Ovary (tissue), 9 donors: ENCODE data around the gene VIPAS39. TPM values are rescaled to one million over a fixed set of nuclear protein-coding genes. Genes with fewer than 3 reads are reported as not detected.
A peak's percentile ranks its signal among the peaks of the same experiment; 100 is the strongest.

Experiments
- DNase-seq, 5 donors: peaks; one replicate each; pipeline ENCODE4 v3.0.0-alpha.2; 2019 to 2020
- H3K27ac ChIP-seq, 2 donors: fragments of 200-600 bp; one replicate each; pipeline versions ENCODE4 v1.5.1 to v1.8.0; 2019 to 2022
- H3K27me3 ChIP-seq: fragments of 200-600 bp; one replicate; pipeline ENCODE4 v1.8.0; 2022
- H3K36me3 ChIP-seq: fragments of 200-600 bp; sonication (generic); one replicate; pipeline ENCODE4 v1.5.1; 2019
- H3K4me1 ChIP-seq: one replicate; pipeline ENCODE4 v1.8.1; 2013; ENCODE audit warnings: mild to moderate bottlenecking, moderate library complexity; ENCODE audit not compliant: insufficient read depth
- H3K4me3 ChIP-seq: fragments of 200-600 bp; sonication (generic); one replicate; pipeline ENCODE4 v1.5.1; 2017
- H3K9me3 ChIP-seq, 2 donors: fragments of 200-600 bp in 1 of 2; sonication (generic) in 1 of 2; one replicate each; pipeline versions ENCODE4 v1.5.1 to v1.8.1; 2013 to 2019; ENCODE audit warnings: mild to moderate bottlenecking in 1 of 2, moderate library complexity in 1 of 2
- CTCF ChIP-seq, 3 donors: fragments of 450-650 bp in 2 of 3; fragments of 200-600 bp in 1 of 3; IDR thresholded peaks; one replicate each; pipeline versions ENCODE4 v1.5.1 to v1.8.0; 2016 to 2022; ENCODE audit warnings: antibody characterized with exemption in 3 of 3, mild to moderate bottlenecking in 1 of 3
- EP300 ChIP-seq: sonication (generic); formaldehyde crosslinking; IDR thresholded peaks from one replicate; pipeline ENCODE4 v1.6.1; 2017; ENCODE audit warnings: antibody characterized with exemption
- POLR2A ChIP-seq: fragments of 450-650 bp; IDR thresholded peaks from one replicate; pipeline ENCODE4 v1.6.1; 2017; ENCODE audit warnings: antibody characterized with exemption, mild to moderate bottlenecking, moderate library complexity
- WGBS, 3 donors: extraction: QIAGEN DNeasy Blood & Tissue Kit in 1 of 3; methylation state at CpG; one replicate each; pipeline versions ENCODE4 v1.1.5 to v1.1.7; 2013 to 2017; 5-methylcytosine and 5-hydroxymethylcytosine counted together
- intact Hi-C, 4 donors: fragments of 100-400 bp; cut with DNase I; formaldehyde crosslinking; loops; one replicate each; pipeline versions ENCODE4 v1.11.0 to v1.15.1; 2022 to 2023
- polyA plus RNA-seq, 2 donors: library from polyadenylated mRNA; stranded (reverse); fragments of 200-250 nt in 1 of 2; fragments of 350-450 nt in 1 of 2; fragmentation: Illumina TruSeq in 1 of 2; extraction: RNeasy Lipid Tissue Mini Kit (QIAGEN cat#74804) in 1 of 2; gene quantifications; one replicate each; pipeline ENCODE4 v1.2.3, GENCODE V29; 2013 to 2014
- total RNA-seq, 7 donors: library from RNA; depleted of rRNA in 2 of 7; stranded (reverse); fragments of >200 nt in 2 of 7; fragmentation: NEBNext Ultra II Directional in 3 of 7; extraction: Animal tissue kit (Norgen Biotek cat#: 25700) in 3 of 7; gene quantifications; one replicate each; pipeline versions ENCODE4 v1.1.0 to v1.2.4, GENCODE V29; 2016 to 2023
- donor health status: DM: no; HTN: no; CAD: no; lungs with moderate emphysema.
- donor health status: DM: no; HTN: no; CAD: no.
- donor health status: Bipolar disorder and iron deficiency.
- donor health status: DM: yes; HTN: yes; CAD: no.
- donor health status: DM: no; HTN: no; CAD: no.
- donor health status: DM: yes; HTN: yes; CAD: no.

The VIPAS39 gene
- total and polyA plus RNA-seq, 9 donors, result 10.7 to 47.0 (median 16.3) TPM

- no peaks in the 10 kb centered on the region for H3K36me3 ChIP-seq
- intact Hi-C loops, result no loop called here
- H3K4me1 ChIP-seq, result peaks cover 1% of the 10 kb centered on the region
- H3K27ac ChIP-seq, result no peak overlapping the region
- no peak for TF ChIP-seq CTCF (IDR thresholded peaks at IDR 0.05)
- no peak for TF ChIP-seq EP300
- no peak for TF ChIP-seq POLR2A
- no peaks in the 10 kb centered on the region for H3K27me3 ChIP-seq
- H3K9me3 ChIP-seq, result no peaks in the 10 kb centered on the region
- 50 to 59% (median 50%) methylated on average over 3 of the region's 3 CpGs for WGBS, 3 donors
- no peak overlapping the region for H3K4me3 ChIP-seq
- DNase-seq, result no peak
Observed at GRCh38 chr14:77409131-77409533, 48.3 kb downstream of the VIPAS39 start.

- no peak for DNase-seq
- TF ChIP-seq CTCF (IDR thresholded peaks at IDR 0.05), result no peak
- TF ChIP-seq POLR2A, result no peak
- TF ChIP-seq EP300, result no peak
- WGBS, 3 donors, result 53 to 64% (median 62%) methylated on average over 2 of the region's 2 CpGs
- Histone ChIP-seq H3K4me3 (no peak overlapping the region), H3K27ac (no peak overlapping the region), H3K4me1 (peaks cover 1% of the 10 kb centered on the region), H3K9me3 (no peaks in the 10 kb centered on the region), H3K27me3 (no peaks in the 10 kb centered on the region), H3K36me3 (no peaks in the 10 kb centered on the region)
- intact Hi-C loops, result no loop called here
Observed at GRCh38 chr14:77407158-77407557, 50.2 kb downstream of the VIPAS39 start.

GRCh38 chr14:77406718-77407117 is 50.7 kb downstream of the VIPAS39 start:
- no peaks in the 10 kb centered on the region for H3K9me3 ChIP-seq
- no peaks in the 10 kb centered on the region for H3K36me3 ChIP-seq
- H3K4me1 ChIP-seq, result peaks cover 1% of the 10 kb centered on the region
- peak in 3 of 5 donors; percentile 20 to 35 (median 23) for DNase-seq
- H3K27ac ChIP-seq, result no peak overlapping the region
- 13 to 17% (median 14%) methylated on average over 6 of the region's 6 CpGs for WGBS, 3 donors
- intact Hi-C loops, result no loop called here
- TF ChIP-seq CTCF (IDR thresholded peaks at IDR 0.05), result no peak
- no peak for TF ChIP-seq EP300
- H3K27me3 ChIP-seq, result no peaks in the 10 kb centered on the region
- no peak overlapping the region for H3K4me3 ChIP-seq

GRCh38 chr14:77406086-77406485 is 51.3 kb downstream of the VIPAS39 start:
- Histone ChIP-seq H3K9me3 (no peaks in the 10 kb centered on the region), H3K4me1 (peaks cover 1% of the 10 kb centered on the region), H3K27ac (no peak overlapping the region), H3K36me3 (no peaks in the 10 kb centered on the region), H3K4me3 (no peak overlapping the region), H3K27me3 (no peaks in the 10 kb centered on the region)
- DNase-seq, result no peak
- 41 to 52% (median 45%) methylated on average over 3 of the region's 3 CpGs for whole genome bisulfite sequencing, 3 donors
- TF ChIP-seq POLR2A (no peak), EP300 (no peak), CTCF (IDR thresholded peaks at IDR 0.05) (no peak)
- intact Hi-C loops, result no loop called here

GRCh38 chr14:77403768-77404167 is 53.6 kb downstream of the VIPAS39 start:
- Histone ChIP-seq H3K4me1 (peaks cover 1% of the 10 kb centered on the region), H3K4me3 (no peak overlapping the region), H3K36me3 (no peaks in the 10 kb centered on the region), H3K27ac (no peak overlapping the region), H3K9me3 (no peaks in the 10 kb centered on the region), H3K27me3 (no peaks in the 10 kb centered on the region)
- WGBS, 3 donors, result 85 to 89% (median 88%) methylated on average over 3 of the region's 3 CpGs
- DNase-seq, result no peak
- TF ChIP-seq EP300 (no peak), CTCF (IDR thresholded peaks at IDR 0.05) (no peak), POLR2A (no peak)
- intact Hi-C loops, result no loop called here
